Measurements from ENCODE around the gene SLC34A2. TPM values are rescaled to one million over a fixed set of nuclear protein-coding genes. Genes with fewer than 3 reads are reported as not detected.

SLC34A2 gene
- total RNA-seq, 1 experiment from 2014 or later: 1.7 TPM

GRCh38 chr4:25702848-25703247 lies 47.2 kb downstream of the SLC34A2 start:
- POLR2A ChIA-PET: no interaction called here
- H3K4me1 Mint-ChIP-seq: no peaks in the 10 kb centered on the region
- H3K4me3 Mint-ChIP-seq: no peak overlapping the region
- CTCF ChIA-PET: interaction anchor here (0.7 kb wide), 1 partner anchor 261 kb away, joined by 3 read pairs; no protein-coding TSS in a partner anchor
- no peak overlapping the region for H3K27ac Mint-ChIP-seq
- no peak for DNase-seq (ENCODE audit: low spot score)
- ATAC-seq: no peak; the same call in 1 of the 2 replicates
- H3K36me3 Mint-ChIP-seq: 0 out of 2 replicates have a peak, but pooled peaks cover 4% of the 10 kb centered on the region
- TF ChIP-seq EMX1 (CRISPR knock-in tag; IDR thresholded peaks at IDR 0.05): no peak
- TF ChIP-seq GRHL2 (CRISPR knock-in tag; IDR thresholded peaks at IDR 0.05; ENCODE audit: insufficient replicate concordance, severe bottlenecking): no peak
- no peak for TF ChIP-seq TP53 (CRISPR knock-in tag; IDR thresholded peaks at IDR 0.05)
- TF ChIP-seq TEAD4 (CRISPR knock-in tag; IDR thresholded peaks at IDR 0.05): no peak
- no peak for TF ChIP-seq RORB (CRISPR knock-in tag; IDR thresholded peaks at IDR 0.05)
- no peak for TF ChIP-seq ZNF532 (CRISPR knock-in tag; IDR thresholded peaks at IDR 0.05; ENCODE audit: borderline replicate concordance)
- TF ChIP-seq ATF2 (CRISPR knock-in tag; IDR thresholded peaks at IDR 0.05; ENCODE audit: borderline replicate concordance, low read depth): no peak
- TF ChIP-seq, protein P1, sequence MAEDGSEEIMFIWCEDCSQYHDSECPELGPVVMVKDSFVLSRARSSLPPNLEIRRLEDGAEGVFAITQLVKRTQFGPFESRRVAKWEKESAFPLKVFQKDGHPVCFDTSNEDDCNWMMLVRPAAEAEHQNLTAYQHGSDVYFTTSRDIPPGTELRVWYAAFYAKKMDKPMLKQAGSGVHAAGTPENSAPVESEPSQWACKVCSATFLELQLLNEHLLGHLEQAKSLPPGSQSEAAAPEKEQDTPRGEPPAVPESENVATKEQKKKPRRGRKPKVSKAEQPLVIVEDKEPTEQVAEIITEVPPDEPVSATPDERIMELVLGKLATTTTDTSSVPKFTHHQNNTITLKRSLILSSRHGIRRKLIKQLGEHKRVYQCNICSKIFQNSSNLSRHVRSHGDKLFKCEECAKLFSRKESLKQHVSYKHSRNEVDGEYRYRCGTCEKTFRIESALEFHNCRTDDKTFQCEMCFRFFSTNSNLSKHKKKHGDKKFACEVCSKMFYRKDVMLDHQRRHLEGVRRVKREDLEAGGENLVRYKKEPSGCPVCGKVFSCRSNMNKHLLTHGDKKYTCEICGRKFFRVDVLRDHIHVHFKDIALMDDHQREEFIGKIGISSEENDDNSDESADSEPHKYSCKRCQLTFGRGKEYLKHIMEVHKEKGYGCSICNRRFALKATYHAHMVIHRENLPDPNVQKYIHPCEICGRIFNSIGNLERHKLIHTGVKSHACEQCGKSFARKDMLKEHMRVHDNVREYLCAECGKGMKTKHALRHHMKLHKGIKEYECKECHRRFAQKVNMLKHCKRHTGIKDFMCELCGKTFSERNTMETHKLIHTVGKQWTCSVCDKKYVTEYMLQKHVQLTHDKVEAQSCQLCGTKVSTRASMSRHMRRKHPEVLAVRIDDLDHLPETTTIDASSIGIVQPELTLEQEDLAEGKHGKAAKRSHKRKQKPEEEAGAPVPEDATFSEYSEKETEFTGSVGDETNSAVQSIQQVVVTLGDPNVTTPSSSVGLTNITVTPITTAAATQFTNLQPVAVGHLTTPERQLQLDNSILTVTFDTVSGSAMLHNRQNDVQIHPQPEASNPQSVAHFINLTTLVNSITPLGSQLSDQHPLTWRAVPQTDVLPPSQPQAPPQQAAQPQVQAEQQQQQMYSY (CRISPR knock-in tag; IDR thresholded peaks at IDR 0.05): no peak
- TF ChIP-seq ZNF121 (CRISPR knock-in tag; IDR thresholded peaks at IDR 0.05): no peak
- TF ChIP-seq TEAD1 (CRISPR knock-in tag; IDR thresholded peaks at IDR 0.05): no peak
- no peak for TF ChIP-seq NR3C1 (CRISPR knock-in tag; conservative IDR thresholded peaks at IDR 0.05; ENCODE audit: low read depth)
- no peaks in the 10 kb centered on the region for H3K27me3 Mint-ChIP-seq (ENCODE audit: low read depth)
- H3K9me3 Mint-ChIP-seq: peaks cover 3% of the 10 kb centered on the region

- Mint-ChIP-seq H3K4me3 (no peak overlapping the region), H3K36me3 (peaks cover 3% of the 10 kb centered on the region), H3K27me3 (ENCODE audit: low read depth) (no peaks in the 10 kb centered on the region), H3K9me3 (peaks cover 3% of the 10 kb centered on the region), H3K27ac (no peak overlapping the region; the same call in 1 of the 2 replicates), H3K4me1 (no peaks in the 10 kb centered on the region)
- TF ChIP-seq RORB (CRISPR knock-in tag; IDR thresholded peaks at IDR 0.05) (no peak), ZBTB21 (CRISPR knock-in tag; IDR thresholded peaks at IDR 0.05; ENCODE audit: borderline replicate concordance) (no peak), NFATC4 (CRISPR knock-in tag; IDR thresholded peaks at IDR 0.05) (no peak), ZNF121 (CRISPR knock-in tag; IDR thresholded peaks at IDR 0.05) (no peak), FOXJ3 (CRISPR knock-in tag; IDR thresholded peaks at IDR 0.05; ENCODE audit: borderline replicate concordance) (no peak), GTF2I (CRISPR knock-in tag; conservative IDR thresholded peaks at IDR 0.05) (no peak), FOXP1 (CRISPR knock-in tag; IDR thresholded peaks at IDR 0.05; ENCODE audit: borderline replicate concordance) (no peak), TEAD1 (CRISPR knock-in tag; IDR thresholded peaks at IDR 0.05) (no peak), ZNF423 (CRISPR knock-in tag; IDR thresholded peaks at IDR 0.05) (no peak)
- TF ChIP-seq, protein P2, sequence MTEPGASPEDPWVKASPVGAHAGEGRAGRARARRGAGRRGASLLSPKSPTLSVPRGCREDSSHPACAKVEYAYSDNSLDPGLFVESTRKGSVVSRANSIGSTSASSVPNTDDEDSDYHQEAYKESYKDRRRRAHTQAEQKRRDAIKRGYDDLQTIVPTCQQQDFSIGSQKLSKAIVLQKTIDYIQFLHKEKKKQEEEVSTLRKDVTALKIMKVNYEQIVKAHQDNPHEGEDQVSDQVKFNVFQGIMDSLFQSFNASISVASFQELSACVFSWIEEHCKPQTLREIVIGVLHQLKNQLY (CRISPR knock-in tag; IDR thresholded peaks at IDR 0.05): no peak
- TF ChIP-seq, protein P3, sequence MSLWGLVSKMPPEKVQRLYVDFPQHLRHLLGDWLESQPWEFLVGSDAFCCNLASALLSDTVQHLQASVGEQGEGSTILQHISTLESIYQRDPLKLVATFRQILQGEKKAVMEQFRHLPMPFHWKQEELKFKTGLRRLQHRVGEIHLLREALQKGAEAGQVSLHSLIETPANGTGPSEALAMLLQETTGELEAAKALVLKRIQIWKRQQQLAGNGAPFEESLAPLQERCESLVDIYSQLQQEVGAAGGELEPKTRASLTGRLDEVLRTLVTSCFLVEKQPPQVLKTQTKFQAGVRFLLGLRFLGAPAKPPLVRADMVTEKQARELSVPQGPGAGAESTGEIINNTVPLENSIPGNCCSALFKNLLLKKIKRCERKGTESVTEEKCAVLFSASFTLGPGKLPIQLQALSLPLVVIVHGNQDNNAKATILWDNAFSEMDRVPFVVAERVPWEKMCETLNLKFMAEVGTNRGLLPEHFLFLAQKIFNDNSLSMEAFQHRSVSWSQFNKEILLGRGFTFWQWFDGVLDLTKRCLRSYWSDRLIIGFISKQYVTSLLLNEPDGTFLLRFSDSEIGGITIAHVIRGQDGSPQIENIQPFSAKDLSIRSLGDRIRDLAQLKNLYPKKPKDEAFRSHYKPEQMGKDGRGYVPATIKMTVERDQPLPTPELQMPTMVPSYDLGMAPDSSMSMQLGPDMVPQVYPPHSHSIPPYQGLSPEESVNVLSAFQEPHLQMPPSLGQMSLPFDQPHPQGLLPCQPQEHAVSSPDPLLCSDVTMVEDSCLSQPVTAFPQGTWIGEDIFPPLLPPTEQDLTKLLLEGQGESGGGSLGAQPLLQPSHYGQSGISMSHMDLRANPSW (CRISPR knock-in tag; conservative IDR thresholded peaks at IDR 0.05; ENCODE audit: low read depth): no peak
- ChIA-PET CTCF (interaction anchor here (0.6 to 2.4 kb wide), 3 partner anchors 42 to 264 kb away, joined by 3 to 8 read pairs (median 4); no protein-coding TSS in a partner anchor), POLR2A (no interaction called here)
- ATAC-seq (no peak), DNase-seq (ENCODE audit: low spot score) (no peak)
These were observed 48.2 kb downstream of the SLC34A2 start for GRCh38 chr4:25703731-25704388.

All from WTC11 (cell line).